Gastrocnemius medialis (tissue), 4 donors: Measurements from ENCODE around the gene CCDC174. TPM values are rescaled to one million over a fixed set of nuclear protein-coding genes. Genes with fewer than 3 reads are reported as not detected.

Experiments
- ATAC-seq, 2 donors: fragments of 150-250 bp; one replicate each; pipeline ENCODE4 v1.9.1; 2016
- DNase-seq, 2 donors: peaks; one replicate each; pipeline ENCODE4 v3.0.0-alpha.2; 2019
- H3K27ac ChIP-seq, 4 donors: fragments of 200-600 bp; sonication (generic); 1 replicate in 1 of 4; 2 replicates in 3 of 4; pipeline ENCODE4 v1.5.1; 2016 to 2018; ENCODE audit warnings: mild to moderate bottlenecking in 2 of 4, moderate library complexity in 1 of 4
- H3K27me3 ChIP-seq, 3 donors: fragments of 200-600 bp; sonication (generic) in 2 of 3; 1 replicate in 1 of 3; 2 replicates in 2 of 3; pipeline versions ENCODE4 v1.5.1 to v1.6.0; 2016 to 2019; ENCODE audit warnings: mild to moderate bottlenecking in 1 of 3, moderate library complexity in 1 of 3
- H3K36me3 ChIP-seq, 2 donors: fragments of 200-600 bp; sonication (generic) in 1 of 2; one replicate each; pipeline ENCODE4 v1.5.1; 2017 to 2018
- H3K4me1 ChIP-seq, 2 donors: fragments of 200-600 bp; sonication (generic) in 1 of 2; one replicate each; pipeline ENCODE4 v1.5.1; 2016 to 2017; ENCODE audit warnings: mild to moderate bottlenecking in 2 of 2
- H3K4me3 ChIP-seq, 4 donors: fragments of 200-600 bp; sonication (generic) in 3 of 4; 1 replicate in 1 of 4; 2 replicates in 3 of 4; pipeline ENCODE4 v1.5.1; 2016 to 2019; ENCODE audit warnings: mild to moderate bottlenecking in 2 of 4
- H3K9me3 ChIP-seq, 3 donors: fragments of 200-600 bp; sonication (generic) in 2 of 3; 1 replicate in 1 of 3; 2 replicates in 2 of 3; pipeline ENCODE4 v1.5.1; 2016 to 2019
- CTCF ChIP-seq, 5 experiments: fragments of 450-650 bp in 3 of 5; fragments of 200-600 bp in 2 of 5; sonication (generic) in 2 of 5; IDR thresholded peaks in 4 of 5; conservative IDR thresholded peaks in 1 of 5; 1 replicate in 4 of 5; 2 replicates in 1 of 5; pipeline ENCODE4 v1.5.1; 2016 to 2019; ENCODE audit warnings: antibody characterized with exemption in 5 of 5, mild to moderate bottlenecking in 3 of 5, moderate library complexity in 3 of 5
- POLR2A ChIP-seq, 2 donors: fragments of 450-650 bp; IDR thresholded peaks; one replicate each; pipeline ENCODE4 v1.6.1; 2017; ENCODE audit warnings: antibody characterized with exemption in 2 of 2, mild to moderate bottlenecking in 2 of 2, moderate library complexity in 2 of 2
- in situ Hi-C, 4 donors: fragments of 200-750 bp; cut with MboI; loops; one replicate each; pipeline versions ENCODE4 v1.15.0 to v1.8.0; 2017; ENCODE audit warnings: low sequenced_read_pairs in 4 of 4
- intact Hi-C: fragments of 100-400 bp; cut with DNase I; formaldehyde crosslinking; loops from one replicate; pipeline ENCODE4 v1.15.1; 2023; ENCODE audit warnings: low total_unique reads
- total RNA-seq, 4 donors: library from RNA; depleted of rRNA; stranded (reverse); fragments of >200 nt; gene quantifications; one replicate each; pipeline versions ENCODE4 v1.1.0 to v1.2.3, GENCODE V29; 2016

Gene CCDC174
- total RNA-seq, 4 donors from 2014 or later, result 11.1 to 22.2 (median 14.8) TPM

GRCh38 chr3:14663396-14664135 is 12.0 kb downstream of the CCDC174 start:
- no peak overlapping the region for H3K4me3 ChIP-seq
- no peak for ATAC-seq
- H3K27me3 ChIP-seq, result no peaks in the 10 kb centered on the region
- no peak overlapping the region for H3K27ac ChIP-seq
- intact Hi-C loops (loop anchor here (10.0 kb wide), 1 partner anchor 921 kb away; no protein-coding TSS in a partner anchor), in situ Hi-C loops (loop anchor here (25.0 kb wide), 4 partner anchors 249 to 424 kb away; partner anchors contain the start of genes MRPS25 (in 2 of the 4) and RBSN (in 1 of the 4))
- DNase-seq, result no peak
- H3K36me3 ChIP-seq, result peaks cover 3 to 100% of the 10 kb centered on the region in 2 donors
- H3K9me3 ChIP-seq, result no peaks in the 10 kb centered on the region
- no peaks in the 10 kb centered on the region for H3K4me1 ChIP-seq
- no peak for TF ChIP-seq POLR2A (IDR thresholded peaks at IDR 0.05)
- TF ChIP-seq CTCF (IDR thresholded peaks at IDR 0.05 in 4 of 5, conservative IDR thresholded peaks at IDR 0.05 in 1 of 5), result no peak

- H3K4me3 ChIP-seq, result no peak overlapping the region
- in situ Hi-C loops, result loop anchor here (25.0 kb wide), 4 partner anchors 248 to 423 kb away; partner anchors contain the start of genes MRPS25 (in 2 of the 4) and RBSN (in 1 of the 4)
Measured at GRCh38 chr3:14664170-14664569, 12.6 kb downstream of the CCDC174 start.

DNA sequence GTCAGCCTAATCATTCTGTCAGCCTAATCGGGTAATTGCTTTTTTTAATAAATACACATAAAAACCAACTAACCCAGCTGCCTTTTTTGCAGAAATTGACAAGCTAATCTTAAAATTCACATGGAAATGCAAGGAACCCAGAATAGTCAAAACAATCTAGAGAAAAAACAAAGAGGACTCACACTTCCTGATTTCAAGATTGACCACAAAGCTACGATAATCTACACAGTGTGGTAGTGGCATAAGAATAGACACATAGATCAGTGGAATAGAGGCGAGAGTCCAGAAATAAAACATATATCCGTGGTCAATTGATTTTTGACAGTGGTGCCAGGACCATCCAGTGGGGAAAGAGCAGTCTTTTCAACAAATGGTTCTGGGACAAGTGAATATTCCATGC is 21.0 kb downstream of the CCDC174 start:
- DNase-seq (no peak), ATAC-seq (no peak)
- H3K4me1 ChIP-seq, result no peaks in the 10 kb centered on the region
- H3K9me3 ChIP-seq, result no peaks in the 10 kb centered on the region
- H3K27ac ChIP-seq, result no peak overlapping the region
- intact Hi-C loops, result loop anchor here (5.0 kb wide), 1 partner anchor 110 kb away; no protein-coding TSS in a partner anchor
- no peak overlapping the region for H3K4me3 ChIP-seq
- in situ Hi-C loops, result loop anchor here (5.0 to 25.0 kb wide), 6 partner anchors 240 to 415 kb away; partner anchors contain the start of genes MRPS25 (in 2 of the 4) and RBSN (in 1 of the 4)
- peaks cover 9 to 59% of the 10 kb centered on the region in 2 donors for H3K36me3 ChIP-seq
- TF ChIP-seq CTCF (IDR thresholded peaks at IDR 0.05 in 4 of 5, conservative IDR thresholded peaks at IDR 0.05 in 1 of 5) (no peak), POLR2A (IDR thresholded peaks at IDR 0.05) (no peak)
- no peaks in the 10 kb centered on the region for H3K27me3 ChIP-seq

More at GRCh38 chr3:14664170-14664569, 12.6 kb downstream of the CCDC174 start:
- no peak for DNase-seq
- Histone ChIP-seq H3K27ac (no peak overlapping the region), H3K4me1 (no peaks in the 10 kb centered on the region), H3K9me3 (no peaks in the 10 kb centered on the region), H3K36me3 (peaks cover 0 to 100% of the 10 kb centered on the region in 2 donors), H3K27me3 (no peaks in the 10 kb centered on the region)
- ATAC-seq, result no peak
- intact Hi-C loops, result loop anchor here (10.0 kb wide), 1 partner anchor 921 kb away; no protein-coding TSS in a partner anchor
- no peak for TF ChIP-seq CTCF (IDR thresholded peaks at IDR 0.05 in 4 of 5, conservative IDR thresholded peaks at IDR 0.05 in 1 of 5)
- TF ChIP-seq POLR2A (IDR thresholded peaks at IDR 0.05), result no peak

GRCh38 chr3:14674841-14675240 is 23.3 kb downstream of the CCDC174 start, which contains the start of gene C3orf20:
C3orf20 (plus strand) TSS chr3:14675141; CDS start chr3:14682714, 7,573 bp downstream.
- Histone ChIP-seq H3K9me3 (no peaks in the 10 kb centered on the region), H3K4me1 (no peaks in the 10 kb centered on the region), H3K36me3 (peaks cover 9 to 37% of the 10 kb centered on the region in 2 donors), H3K27ac (no peak within 1 kb of the TSS), H3K4me3 (no peak within 1 kb of the TSS), H3K27me3 (no peaks in the 10 kb centered on the region)
- intact Hi-C loops (loop anchor here (2.0 to 5.0 kb wide), 2 partner anchors 107 to 246 kb away; no protein-coding TSS in a partner anchor), in situ Hi-C loops (loop anchor here (5.0 to 25.0 kb wide), 6 partner anchors 237 to 412 kb away; partner anchors contain the start of genes MRPS25 (in 2 of the 4) and RBSN (in 1 of the 4))
- no peak for DNase-seq
- ATAC-seq, result no peak
- TF ChIP-seq POLR2A (IDR thresholded peaks at IDR 0.05) (no peak), CTCF (IDR thresholded peaks at IDR 0.05 in 4 of 5, conservative IDR thresholded peaks at IDR 0.05 in 1 of 5) (no peak)
